Astrocyte of the cerebellum (primary cell): ENCODE measurements around the gene TGFB3.
"Not testable (repeated sequence)": the region's sequence is repeated elsewhere in the genome, so short reads cannot be mapped to it uniquely, and the experiment has no call there.

Experiments
- DNase-seq: peaks from one replicate; pipeline ENCODE4 v3.0.0-alpha.2; 2011; ENCODE audit warnings: low read depth
- H3K4me3 ChIP-seq: 2 replicates; pipeline ENCODE4 v1.5.1; 2011; ENCODE audit warnings: mild to moderate bottlenecking, low read depth, low read length, moderate library complexity
- CTCF ChIP-seq: IDR thresholded peaks from 2 replicates; pipeline ENCODE4 v1.5.1; 2012; ENCODE audit warnings: low read length, low read depth, moderate library complexity, mild to moderate bottlenecking; ENCODE audit errors: missing control alignments
- in situ Hi-C: cut with HindIII; loops from 2 replicates; pipeline ENCODE4 v1.10.0; 2017; ENCODE audit warnings: low sequenced_read_pairs

Gene TGFB3

GRCh38 chr14:75928690-75929181, 53.1 kb downstream of the TGFB3 start:
- in situ Hi-C loops: no loop called here

GRCh38 chr14:75927564-75928087, 54.2 kb downstream of the TGFB3 start:
- DNase-seq: no peak
- no peak for TF ChIP-seq CTCF
- no peak overlapping the region for H3K4me3 ChIP-seq
- in situ Hi-C loops: no loop called here

More at GRCh38 chr14:75928690-75929181, 53.1 kb downstream of the TGFB3 start:
- TF ChIP-seq CTCF: no peak
- no peak for DNase-seq
- no peak overlapping the region for H3K4me3 ChIP-seq

- H3K4me3 ChIP-seq: no peak overlapping the region
- in situ Hi-C loops: no loop called here
- DNase-seq: no peak
- TF ChIP-seq CTCF: no peak
Measured at GRCh38 chr14:75926431-75927115, 55.2 kb downstream of the TGFB3 start.

- H3K4me3 ChIP-seq, DNase-seq, in situ Hi-C loops: not testable (repeated sequence)
Measured at GRCh38 chr14:75925141-75925840, 56.5 kb downstream of the TGFB3 start.

- DNase-seq, in situ Hi-C loops, H3K4me3 ChIP-seq: not testable (repeated sequence)
Measured at GRCh38 chr14:75920421-75920820, 61.4 kb downstream of the TGFB3 start.

GRCh38 chr14:75917946-75918335, 63.9 kb downstream of the TGFB3 start:
- no peak for TF ChIP-seq CTCF
- DNase-seq: no peak
- in situ Hi-C loops: no loop called here
- no peak overlapping the region for H3K4me3 ChIP-seq

GRCh38 chr14:75917322-75917945, 64.4 kb downstream of the TGFB3 start:
- no peak overlapping the region for H3K4me3 ChIP-seq
- TF ChIP-seq CTCF: no peak
- no peak for DNase-seq
- in situ Hi-C loops: no loop called here
